Activated CD8-positive, alpha-beta memory T cell treated with anti-CD3 and anti-CD28 coated beads, Interleukin-2, amount 50 U/mL, for 24 hours (primary cell): ENCODE measurements around the gene TMEM44.

Source experiments
- DNase-seq: peaks from one replicate; pipeline ENCODE4 v3.0.0-alpha.2; 2020; ENCODE audit errors: extremely low read depth

The TMEM44 gene, protein sequence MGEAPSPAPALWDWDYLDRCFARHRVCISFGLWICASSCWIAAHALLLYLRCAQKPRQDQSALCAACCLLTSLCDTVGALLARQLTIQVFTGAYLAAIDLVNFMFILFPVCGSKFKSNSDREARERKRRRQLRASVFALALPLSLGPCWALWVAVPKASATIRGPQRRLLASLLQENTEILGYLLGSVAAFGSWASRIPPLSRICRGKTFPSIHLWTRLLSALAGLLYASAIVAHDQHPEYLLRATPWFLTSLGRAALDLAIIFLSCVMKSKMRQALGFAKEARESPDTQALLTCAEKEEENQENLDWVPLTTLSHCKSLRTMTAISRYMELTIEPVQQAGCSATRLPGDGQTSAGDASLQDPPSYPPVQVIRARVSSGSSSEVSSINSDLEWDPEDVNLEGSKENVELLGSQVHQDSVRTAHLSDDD

DNA sequence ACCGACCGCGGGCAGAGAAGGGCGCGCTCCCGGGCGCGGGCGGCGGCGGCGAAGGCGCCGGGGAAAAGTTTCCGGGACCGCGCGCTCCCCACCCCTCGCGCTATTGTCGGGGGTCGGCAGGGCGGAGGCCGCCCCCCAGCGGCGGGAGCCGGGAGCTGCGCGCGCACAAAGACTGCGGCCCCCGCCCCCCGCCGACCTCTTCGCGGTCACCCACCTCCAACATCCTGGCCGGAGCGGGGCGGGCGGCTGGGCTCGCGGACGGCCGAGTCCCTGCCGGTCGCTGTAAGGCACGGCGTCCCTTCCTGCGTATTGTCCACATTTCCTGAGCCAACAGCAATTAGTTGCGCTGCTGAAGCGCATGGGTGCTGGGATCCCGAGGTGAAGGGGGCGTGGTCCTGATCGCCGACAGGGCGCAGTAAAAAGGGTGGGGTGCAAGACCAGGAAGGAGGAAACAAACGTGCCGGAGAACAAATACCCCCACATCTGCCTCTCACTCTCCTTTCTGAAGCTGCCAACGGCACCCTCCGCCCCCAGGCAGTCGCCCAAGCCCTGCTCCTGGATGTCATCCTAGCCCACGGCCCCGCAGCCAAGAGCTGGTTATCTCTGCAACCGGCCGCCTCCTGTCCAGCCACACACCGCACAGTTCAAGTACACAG is at the start of gene TMEM44:
Gene TMEM44 (minus strand): TSS at position 71 of the 656 bp plus-strand sequence. CDS start 204 bp downstream, outside the sequence.
- peak; percentile 23 for DNase-seq

DNA sequence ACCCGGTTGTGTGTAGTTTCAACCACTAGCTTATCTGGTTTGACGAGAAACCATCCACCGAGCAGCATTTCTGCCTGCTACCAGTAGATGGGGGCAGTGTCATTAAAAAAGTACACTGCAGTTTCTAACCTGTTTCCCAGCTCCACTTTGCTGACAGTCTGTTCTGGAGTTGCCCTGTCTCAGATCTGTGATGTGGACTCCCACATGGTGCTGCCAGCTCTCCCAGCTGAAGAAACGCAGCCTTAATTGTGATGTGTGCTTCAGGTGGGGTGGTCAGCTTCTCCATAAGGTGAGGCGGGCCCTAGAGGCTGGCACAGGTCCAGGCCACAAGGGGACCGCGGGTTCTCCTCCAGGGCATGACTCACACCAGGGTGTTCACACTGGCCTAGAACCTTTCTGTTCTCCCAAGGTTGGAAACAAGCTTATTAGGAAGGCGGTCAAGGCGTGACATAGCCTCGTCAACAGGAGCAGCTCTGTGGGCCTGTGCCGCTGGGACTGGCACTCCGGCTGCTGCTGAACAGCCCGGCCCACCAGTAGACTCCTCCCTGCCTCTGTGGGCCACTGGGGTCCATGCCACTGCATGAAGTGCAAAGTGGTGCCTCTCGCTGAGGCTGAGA is 49.6 kb upstream of the TMEM44 start:
- peak; percentile 56 for DNase-seq

DNA sequence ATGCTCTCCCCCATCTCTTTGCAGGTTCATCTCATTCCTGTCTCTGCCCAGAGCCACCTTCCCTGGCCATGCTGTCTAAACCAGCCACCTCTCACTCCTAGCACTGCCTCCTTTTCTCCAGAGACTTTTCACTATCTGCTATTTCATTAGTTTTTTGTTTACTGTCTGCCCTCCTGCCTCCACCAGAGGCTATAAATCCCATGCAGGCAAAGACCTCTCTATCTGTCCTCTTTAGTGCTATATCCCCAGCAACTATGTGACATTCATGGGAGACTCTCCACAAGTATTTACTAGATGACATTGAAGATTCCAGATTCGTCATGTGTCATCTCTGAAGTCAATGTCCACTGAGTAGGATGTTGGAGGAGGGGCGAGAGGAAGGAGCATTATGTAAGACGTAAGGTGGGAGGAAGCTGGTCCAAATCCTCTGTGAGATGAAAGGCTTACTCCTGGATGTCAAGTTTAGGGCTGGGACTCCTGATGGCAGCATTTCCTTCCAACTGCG is 49.0 kb upstream of the TMEM44 start:
- no peak for DNase-seq

DNA sequence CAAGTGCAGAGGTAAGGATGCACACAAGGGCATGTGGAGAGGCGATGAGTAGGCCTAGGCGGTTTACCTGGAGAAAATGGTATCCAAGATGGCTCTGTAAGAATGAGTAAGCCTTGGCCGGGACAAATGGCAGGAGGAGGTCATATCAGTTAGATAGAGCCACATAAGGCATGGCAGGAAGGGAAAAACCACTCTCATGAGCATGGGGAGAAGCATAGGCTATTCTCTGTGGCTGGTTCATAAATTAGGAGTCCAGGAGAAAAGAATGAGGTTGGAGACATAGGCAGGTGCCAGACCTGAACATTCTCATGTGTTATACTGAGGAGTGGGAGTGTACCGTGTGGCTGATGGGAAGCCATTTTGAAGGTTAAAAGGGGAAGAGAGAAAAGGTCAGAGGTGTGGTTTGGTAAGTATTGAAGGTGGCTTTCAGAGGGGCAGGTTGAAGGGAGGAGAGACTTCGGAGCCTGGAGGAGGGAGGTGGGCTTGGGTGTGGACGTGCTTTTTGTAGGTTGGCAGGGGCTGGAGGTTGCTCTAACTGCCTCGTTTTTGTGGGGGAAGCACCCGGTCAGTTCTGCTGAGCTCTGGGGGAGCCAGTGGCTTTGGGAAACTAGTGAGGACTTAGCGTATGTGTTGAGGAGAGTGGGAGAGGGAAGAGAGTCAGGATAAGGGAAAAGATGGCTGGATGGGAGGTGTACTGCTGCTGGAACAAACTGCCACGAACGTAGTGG is 47.8 kb upstream of the TMEM44 start:
- no peak for DNase-seq

DNA sequence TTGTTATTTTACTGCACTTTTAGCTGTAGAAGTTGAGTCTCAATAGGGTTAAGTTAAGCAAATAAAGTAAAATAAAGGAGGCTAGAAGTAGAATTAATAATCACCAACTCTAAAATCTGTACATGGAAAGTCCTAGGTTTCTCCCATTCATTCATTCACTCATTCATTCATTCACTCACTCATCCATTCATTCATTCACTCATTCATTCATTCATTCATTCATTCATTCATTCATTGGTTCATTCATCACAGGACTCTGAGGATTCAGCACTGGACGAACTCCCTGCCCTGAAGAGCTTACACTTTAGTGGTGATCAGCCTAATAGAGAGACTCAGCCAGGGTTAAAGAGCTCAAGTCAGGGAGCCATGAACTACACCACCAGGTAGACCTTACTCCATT is 43.3 kb upstream of the TMEM44 start:
- no peak for DNase-seq

DNA sequence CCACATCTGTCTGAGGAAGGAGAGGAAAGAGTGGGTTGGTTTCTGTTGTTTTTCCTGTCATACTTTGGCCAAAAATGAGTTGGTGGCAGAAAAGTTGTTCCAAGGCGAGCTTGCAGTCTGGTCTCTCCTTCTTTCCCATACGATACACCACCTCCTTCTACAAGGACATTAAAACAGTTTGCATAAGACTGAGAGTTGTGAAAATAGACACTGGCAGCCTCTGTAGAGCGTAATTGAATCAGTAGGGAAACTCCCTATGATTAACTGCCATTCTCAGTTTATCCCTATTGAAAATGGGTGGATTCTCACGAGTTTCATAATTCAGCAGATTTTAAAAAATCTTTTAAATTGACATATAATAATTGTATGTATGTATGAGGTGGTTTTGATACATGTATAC is 42.5 kb upstream of the TMEM44 start:
- DNase-seq: no peak

DNA sequence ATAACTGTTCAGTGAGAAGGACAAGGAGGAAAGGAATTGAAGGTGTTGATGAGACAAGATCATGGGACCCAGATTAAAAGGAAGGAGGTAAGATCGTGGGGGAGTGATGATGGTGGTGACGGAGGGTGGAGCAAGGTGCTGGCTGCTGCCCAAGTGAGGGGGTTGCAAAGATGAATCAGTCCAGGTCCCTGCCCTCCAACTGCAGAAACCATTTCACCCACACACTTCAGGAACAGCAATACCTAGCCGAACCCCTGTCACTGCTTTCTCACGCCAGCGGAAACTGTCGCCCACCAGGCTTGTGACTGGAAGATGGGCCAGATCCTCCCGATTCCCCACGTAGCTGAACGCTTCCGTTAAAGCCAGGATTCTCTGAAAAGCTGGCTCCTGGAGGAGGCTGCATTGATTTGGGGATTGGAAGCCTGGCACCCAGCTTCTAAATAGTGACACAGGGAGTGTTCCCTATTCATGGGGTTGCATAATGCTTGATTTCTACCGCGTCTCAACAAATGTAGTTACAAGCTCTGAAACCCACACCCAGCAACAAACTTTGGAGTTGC is 41.9 kb upstream of the TMEM44 start:
- no peak for DNase-seq

DNA sequence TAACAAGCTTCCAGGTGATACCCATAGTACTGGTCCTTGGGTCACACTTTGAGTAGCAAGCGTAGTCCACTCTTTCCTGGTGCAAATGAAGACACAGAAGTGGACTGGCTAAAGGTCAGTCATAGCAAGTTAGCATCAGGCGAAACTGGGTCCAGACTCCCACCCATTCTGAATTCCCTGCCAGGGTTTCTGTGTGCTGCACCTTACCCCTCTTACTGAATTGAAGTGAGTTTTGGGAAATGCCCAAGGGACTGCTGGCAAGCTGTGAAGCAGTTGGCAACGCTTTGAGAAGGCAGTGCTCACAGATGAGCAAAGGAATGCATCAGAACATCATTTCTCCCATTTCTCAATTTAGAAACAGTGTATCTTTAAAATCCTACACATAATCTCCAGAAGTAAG is 40.5 kb upstream of the TMEM44 start:
- no peak for DNase-seq

DNA sequence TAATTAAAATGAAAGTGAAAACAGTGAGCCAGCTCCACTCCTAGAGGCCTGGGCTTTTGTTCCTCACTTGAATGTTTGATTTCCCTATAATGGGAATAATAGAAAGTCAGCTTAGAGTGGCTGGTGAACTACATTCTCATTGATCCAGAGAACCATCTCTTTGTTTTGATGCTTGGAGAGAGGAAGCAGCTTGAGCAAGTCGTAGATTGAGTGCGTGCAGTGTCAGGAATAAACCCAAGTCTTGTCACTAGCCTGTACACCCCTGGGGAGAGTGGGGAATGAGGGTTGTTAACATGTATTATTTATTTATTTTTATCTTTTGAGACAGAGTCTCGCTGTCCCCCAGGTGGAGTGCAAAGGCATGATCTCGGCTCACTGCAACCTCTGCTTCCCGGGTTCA is 39.7 kb upstream of the TMEM44 start:
- DNase-seq: no peak

DNA sequence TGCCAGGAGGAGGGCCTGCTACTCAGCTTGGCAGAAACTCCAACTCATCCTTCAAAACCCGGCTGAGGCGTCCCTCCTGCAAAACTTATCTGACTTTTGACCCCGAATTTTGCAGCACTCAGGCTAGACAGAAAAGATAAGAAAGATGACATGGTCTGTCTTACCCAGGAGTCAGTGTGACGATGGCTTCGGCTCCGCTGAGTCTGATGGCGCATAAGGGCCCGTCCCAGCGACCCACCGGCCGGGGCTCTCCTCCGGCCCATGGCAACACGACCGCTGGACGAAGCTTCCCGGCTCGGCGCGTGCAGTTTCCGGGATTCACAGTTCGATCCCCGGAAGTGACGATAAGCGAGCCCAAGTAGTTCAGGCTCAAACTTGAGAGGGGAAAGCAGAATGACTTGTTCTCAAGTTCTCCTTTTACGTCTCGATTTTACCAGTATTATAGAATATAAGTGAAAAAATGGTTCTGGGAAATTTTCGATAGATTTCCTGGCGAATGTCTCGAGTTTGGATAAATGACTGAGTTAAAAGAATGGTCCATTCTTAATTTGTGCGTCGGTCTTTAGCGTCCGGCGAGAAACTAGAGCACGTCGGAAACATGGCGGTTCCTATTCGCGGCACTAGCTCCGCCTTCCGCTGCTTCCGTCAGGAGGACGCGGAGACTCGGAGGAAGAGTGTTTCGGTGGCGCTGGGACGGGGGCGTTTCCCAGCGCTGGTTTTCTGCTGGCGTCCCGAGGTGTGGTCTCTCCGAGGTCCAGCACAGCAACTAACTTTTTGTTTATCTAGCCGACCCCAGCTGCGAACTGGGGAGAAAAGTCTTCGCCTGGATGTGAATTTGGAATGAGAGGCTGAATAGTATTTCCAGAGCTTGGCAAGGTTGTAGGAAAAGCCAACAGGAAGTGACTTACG is 38.9 kb upstream of the TMEM44 start, which contains the start of gene LSG1:
Gene LSG1 (minus strand): TSS at position 292 of the 909 bp plus-strand sequence. CDS start 29 bp downstream, at position 263.
- DNase-seq: peak; percentile 79

DNA sequence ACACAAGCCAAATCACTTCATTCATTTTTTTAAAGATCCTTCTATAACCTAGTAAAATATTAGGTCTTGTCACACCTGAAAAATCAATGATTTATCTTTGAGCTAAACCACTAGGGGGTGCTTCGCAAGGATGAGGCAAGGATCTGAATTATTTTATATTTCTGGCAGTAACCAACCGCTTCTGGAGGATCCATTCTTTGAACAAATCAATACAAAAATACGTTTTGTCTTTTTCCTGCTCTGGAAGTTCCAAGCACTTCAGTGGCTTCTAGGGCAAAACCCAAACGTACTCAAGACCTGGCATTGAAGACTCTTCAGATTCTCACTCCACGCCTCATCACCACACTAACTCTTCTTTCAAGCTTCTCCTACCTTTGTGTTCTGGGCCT is 38.3 kb upstream of the TMEM44 start:
- DNase-seq: no peak

DNA sequence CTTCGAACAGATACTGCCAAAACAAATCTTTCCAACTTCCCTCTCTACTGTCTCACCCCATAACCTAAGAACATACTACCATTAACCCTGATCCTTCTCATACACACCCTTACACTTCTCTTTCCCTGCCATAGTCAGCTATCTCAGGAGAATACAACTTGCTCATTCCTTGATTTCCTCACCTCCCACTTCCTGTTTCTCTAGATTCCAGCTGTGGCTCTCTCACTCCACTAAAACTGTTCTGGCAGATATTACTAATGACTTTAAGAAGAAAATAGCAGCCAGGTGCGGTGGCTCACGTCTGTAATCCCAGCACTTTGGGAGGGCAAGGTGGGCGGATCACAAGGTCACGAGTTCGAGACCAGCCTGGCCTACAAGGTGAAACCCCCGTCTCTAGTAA is 34.1 kb upstream of the TMEM44 start:
- no peak for DNase-seq

DNA sequence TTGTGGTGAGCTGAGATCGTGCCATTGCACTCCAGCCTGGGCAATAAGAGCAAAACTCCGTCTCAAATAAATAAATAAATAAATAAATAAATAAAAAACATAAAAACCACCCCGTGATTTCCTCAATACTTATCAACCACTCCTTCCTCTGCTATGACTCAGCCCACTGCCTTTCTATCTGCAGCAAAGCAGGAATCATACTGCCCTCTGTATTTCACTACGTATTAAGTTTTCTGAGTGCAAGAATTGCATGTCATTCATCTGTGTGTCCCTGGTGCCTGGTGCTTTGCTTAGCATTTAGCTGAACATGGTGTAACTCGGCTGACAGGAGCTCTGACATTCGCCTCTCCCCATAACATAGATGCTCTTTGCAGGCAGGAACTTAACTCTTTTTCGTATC is 31.6 kb upstream of the TMEM44 start:
- no peak for DNase-seq

DNA sequence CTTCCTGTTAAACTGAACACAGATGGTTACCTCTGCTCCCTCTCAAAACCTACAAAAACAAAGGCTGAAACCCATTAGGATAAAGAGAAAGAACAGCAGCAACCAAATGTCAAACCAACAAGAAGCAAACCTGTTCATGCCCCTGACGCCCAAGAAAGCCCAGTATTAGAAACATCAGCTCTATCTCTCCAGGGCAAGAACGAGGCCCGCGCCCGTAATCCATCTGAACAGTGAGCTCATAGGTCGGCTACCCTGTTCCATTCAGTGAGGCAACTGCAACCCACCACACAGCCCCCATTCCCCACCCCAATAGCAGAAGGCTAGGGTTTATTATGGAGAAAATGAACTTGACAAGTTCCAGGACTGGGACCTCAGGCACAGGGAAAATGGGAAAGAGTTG is 28.7 kb upstream of the TMEM44 start:
- no peak for DNase-seq

DNA sequence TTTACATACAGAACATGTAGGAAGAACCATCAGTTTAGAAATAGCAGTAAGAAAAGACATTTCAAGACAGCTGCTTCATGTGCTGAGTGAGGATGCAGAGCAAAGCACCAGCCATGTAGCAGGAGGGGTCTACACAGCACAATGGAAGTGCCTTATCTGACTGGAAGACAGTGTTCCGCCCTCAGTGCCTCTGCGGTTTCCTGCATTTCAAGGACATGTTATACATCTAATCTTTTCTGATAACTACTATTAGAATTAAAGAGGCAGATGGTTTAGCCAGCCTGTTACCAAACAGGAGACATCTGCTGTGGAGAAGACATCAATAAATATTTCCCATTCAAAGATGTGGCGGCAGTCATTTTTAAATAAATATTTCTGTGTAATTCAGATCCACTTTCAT is 28.2 kb upstream of the TMEM44 start:
- DNase-seq: no peak

DNA sequence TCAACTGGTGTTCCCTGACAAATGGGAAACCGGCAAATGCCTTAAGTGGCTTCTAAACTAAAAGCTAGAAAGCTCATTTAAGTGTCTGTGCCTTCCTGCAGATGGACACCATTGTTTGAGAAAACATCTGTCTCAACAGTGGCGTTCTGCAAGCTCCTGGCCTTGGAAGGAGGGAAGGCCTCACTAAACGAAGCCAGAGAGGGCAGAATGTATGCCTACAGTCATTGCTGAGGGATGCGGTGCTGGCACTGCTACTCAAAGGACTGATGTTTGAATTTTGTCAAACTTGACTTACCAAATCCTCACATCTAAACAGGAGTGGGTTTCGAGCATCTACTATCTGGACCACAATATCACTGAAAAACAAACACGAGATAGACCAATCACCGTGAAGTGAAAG is 26.6 kb upstream of the TMEM44 start:
- no peak for DNase-seq

DNA sequence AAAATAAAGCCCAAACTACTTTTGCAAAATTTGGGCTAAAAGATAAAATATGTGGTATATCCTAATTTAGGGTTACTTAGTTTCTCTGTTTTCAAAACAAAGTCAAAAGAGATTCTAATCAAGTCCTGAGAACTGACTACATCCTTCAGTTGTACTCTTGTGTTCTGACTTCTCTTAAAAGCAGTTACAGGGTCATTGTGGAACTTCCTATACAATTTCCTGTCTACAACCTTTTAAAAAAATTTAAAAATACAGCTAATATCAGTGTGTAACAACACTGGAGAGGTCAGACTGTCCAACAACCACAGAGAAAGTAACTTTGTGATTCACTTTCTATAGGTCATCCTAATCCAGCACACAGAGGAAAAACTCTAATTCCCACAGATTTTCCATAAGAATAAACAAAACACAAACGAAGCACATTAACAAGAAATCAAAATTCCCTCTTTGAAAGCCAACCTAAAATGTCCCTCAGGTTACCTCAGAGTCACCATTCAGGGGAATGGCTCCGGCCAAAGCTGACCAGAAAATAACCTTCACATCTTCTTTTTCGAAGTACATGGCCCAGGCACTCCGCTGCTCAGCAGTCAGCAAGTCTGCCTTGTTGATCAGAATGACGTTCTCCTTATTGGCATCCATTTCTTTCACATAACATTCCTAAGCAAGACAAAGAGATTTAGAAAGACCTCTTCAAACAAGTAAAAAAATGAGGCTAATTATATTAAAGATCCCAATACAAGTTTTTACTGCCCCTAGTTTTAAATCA is 25.4 kb upstream of the TMEM44 start:
- no peak for DNase-seq

DNA sequence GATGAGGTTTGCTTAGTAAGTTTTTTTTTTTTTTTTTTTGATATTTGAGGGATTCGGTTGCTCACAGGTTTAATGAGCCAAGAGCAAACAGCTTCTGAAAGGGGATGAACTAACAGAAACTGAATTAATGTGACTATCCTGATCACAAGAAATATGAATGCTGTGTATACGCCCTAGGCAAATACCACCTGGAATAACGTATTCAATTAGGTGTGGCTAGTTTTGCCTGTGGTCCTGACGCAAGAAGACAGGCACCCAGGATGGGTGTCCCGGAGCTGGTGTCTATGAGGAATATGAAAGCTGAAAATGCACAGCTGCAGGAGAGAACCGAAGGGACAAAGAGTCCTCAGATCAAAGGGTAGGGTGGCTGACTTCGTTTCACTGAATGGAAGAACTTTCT is 24.2 kb upstream of the TMEM44 start:
- no peak for DNase-seq

DNA sequence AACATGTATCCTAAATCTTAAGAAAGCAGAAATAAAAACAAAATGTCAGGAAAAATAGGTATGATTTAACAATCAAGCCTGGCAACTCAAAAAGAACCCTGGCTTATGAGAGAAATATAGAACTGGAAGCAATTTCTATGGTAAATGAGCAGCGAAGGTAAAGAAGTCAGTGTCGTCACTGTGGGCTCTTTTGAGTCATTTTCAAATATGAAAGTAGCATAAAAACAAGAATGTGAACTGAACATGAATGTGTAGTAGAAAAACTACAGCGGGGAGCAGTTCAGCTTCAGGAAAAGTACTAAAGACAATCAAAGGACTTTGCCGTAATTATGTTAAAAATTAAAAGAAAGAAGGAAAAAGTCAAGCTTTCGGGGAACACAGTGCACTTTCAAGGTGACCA is 21.2 kb upstream of the TMEM44 start:
- no peak for DNase-seq

DNA sequence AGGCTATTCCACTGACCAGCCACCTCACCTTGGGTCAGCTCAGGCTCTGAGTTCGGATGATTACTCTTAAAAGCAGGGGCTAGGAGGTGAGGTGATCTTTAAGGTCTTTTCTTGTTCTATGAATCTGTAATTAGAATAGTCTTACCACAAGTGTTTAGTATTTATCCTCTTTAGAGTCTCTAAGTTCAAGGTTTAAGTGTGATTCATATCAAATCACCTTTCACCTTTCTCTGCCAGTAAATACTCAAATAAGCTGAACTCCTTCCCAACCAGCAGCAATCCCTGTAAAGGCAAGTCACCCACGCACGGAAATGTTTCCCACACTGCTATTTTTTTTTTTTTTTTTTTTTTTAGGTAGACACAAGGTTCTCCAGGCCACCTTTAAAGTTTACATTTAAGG is 14.5 kb upstream of the TMEM44 start:
- DNase-seq: no peak
